GM21576 (cell line): Measurements from ENCODE around the gene PYGL.
"Not testable (repeated sequence)": the region's sequence is repeated elsewhere in the genome, so short reads cannot be mapped to it uniquely, and the experiment has no call there.

ENCODE experiments used
- ATAC-seq: cut with Tn5 transposase; IDR thresholded peaks from one replicate; pipeline ENCODE4 v1.9.1; 2021; ENCODE audit warnings: mild to moderate bottlenecking, moderate library complexity; ENCODE audit not compliant: unreplicated experiment

PYGL gene

GRCh38 chr14:50955373-50956043 is 11.2 kb upstream of the PYGL start:
- no peak for ATAC-seq

GRCh38 chr14:50954811-50955372 is 10.6 kb upstream of the PYGL start:
- ATAC-seq = no peak

- no peak for ATAC-seq
Observed at GRCh38 chr14:50953502-50953901, 9.2 kb upstream of the PYGL start.

- no peak for ATAC-seq
Observed at GRCh38 chr14:50951032-50951431, 6.7 kb upstream of the PYGL start.

GRCh38 chr14:50948205-50948604 is 3.9 kb upstream of the PYGL start:
- no peak for ATAC-seq

- no peak for ATAC-seq
Observed at GRCh38 chr14:50947446-50947845, 3.2 kb upstream of the PYGL start.

- no peak for ATAC-seq
Observed at GRCh38 chr14:50946234-50946935, 2.1 kb upstream of the PYGL start.

- ATAC-seq = peak; percentile 19
Observed at GRCh38 chr14:50944647-50945413, 547 bp upstream of the PYGL start.

GRCh38 chr14:50943261-50943942 is 881 bp downstream of the PYGL start:
- ATAC-seq = no peak

GRCh38 chr14:50941638-50942037 is 2.6 kb downstream of the PYGL start:
- not testable (repeated sequence) for ATAC-seq

GRCh38 chr14:50941151-50941550 is 3.1 kb downstream of the PYGL start:
- no peak for ATAC-seq

GRCh38 chr14:50937800-50938199 is 6.5 kb downstream of the PYGL start:
- ATAC-seq = no peak

GRCh38 chr14:50937325-50937724 is 7.0 kb downstream of the PYGL start:
- ATAC-seq = no peak

GRCh38 chr14:50936882-50937281 is 7.4 kb downstream of the PYGL start:
- no peak for ATAC-seq

- no peak for ATAC-seq
Observed at GRCh38 chr14:50936016-50936340, 8.3 kb downstream of the PYGL start.

- no peak for ATAC-seq
Observed at GRCh38 chr14:50935126-50936015, 8.9 kb downstream of the PYGL start.

GRCh38 chr14:50932592-50933495 is 11.4 kb downstream of the PYGL start:
- ATAC-seq = no peak

GRCh38 chr14:50932156-50932555 is 12.1 kb downstream of the PYGL start:
- no peak for ATAC-seq

GRCh38 chr14:50931559-50931958 is 12.7 kb downstream of the PYGL start:
- ATAC-seq = no peak
